Measurements from ENCODE around the gene MUS81.

DNA sequence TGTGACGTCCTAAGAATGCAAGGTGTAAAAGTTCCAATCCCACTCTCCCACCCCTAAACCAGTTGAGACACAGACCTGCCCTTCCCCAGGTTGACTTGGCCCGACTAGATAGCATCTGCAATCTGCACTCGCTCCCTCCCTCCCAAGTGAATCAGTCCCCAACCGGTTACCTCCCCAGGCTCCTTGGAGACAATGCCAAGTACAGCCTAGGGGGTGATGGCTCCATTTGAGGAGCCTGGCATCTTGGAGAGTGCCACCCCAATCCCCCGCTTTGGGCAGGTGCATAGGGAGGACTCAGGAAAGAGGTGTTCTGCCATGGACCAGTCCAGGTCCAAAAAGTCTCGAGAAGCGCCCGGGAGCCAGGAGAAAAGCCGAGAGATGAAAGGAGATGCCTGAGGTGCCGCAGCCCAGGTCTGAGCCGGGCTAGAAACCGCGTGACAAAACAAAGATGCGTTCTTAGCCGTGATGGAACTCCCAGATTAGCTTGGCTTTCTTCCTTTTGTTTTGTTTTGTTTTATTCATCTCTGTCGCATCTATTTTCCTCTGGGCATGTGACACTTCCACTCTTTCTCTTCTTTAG lies 45.2 kb upstream of the MUS81 start:
- TF ChIP-seq, protein P1, sequence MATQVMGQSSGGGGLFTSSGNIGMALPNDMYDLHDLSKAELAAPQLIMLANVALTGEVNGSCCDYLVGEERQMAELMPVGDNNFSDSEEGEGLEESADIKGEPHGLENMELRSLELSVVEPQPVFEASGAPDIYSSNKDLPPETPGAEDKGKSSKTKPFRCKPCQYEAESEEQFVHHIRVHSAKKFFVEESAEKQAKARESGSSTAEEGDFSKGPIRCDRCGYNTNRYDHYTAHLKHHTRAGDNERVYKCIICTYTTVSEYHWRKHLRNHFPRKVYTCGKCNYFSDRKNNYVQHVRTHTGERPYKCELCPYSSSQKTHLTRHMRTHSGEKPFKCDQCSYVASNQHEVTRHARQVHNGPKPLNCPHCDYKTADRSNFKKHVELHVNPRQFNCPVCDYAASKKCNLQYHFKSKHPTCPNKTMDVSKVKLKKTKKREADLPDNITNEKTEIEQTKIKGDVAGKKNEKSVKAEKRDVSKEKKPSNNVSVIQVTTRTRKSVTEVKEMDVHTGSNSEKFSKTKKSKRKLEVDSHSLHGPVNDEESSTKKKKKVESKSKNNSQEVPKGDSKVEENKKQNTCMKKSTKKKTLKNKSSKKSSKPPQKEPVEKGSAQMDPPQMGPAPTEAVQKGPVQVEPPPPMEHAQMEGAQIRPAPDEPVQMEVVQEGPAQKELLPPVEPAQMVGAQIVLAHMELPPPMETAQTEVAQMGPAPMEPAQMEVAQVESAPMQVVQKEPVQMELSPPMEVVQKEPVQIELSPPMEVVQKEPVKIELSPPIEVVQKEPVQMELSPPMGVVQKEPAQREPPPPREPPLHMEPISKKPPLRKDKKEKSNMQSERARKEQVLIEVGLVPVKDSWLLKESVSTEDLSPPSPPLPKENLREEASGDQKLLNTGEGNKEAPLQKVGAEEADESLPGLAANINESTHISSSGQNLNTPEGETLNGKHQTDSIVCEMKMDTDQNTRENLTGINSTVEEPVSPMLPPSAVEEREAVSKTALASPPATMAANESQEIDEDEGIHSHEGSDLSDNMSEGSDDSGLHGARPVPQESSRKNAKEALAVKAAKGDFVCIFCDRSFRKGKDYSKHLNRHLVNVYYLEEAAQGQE (IDR thresholded peaks at IDR 0.05): no peak
- TF ChIP-seq, protein P2, sequence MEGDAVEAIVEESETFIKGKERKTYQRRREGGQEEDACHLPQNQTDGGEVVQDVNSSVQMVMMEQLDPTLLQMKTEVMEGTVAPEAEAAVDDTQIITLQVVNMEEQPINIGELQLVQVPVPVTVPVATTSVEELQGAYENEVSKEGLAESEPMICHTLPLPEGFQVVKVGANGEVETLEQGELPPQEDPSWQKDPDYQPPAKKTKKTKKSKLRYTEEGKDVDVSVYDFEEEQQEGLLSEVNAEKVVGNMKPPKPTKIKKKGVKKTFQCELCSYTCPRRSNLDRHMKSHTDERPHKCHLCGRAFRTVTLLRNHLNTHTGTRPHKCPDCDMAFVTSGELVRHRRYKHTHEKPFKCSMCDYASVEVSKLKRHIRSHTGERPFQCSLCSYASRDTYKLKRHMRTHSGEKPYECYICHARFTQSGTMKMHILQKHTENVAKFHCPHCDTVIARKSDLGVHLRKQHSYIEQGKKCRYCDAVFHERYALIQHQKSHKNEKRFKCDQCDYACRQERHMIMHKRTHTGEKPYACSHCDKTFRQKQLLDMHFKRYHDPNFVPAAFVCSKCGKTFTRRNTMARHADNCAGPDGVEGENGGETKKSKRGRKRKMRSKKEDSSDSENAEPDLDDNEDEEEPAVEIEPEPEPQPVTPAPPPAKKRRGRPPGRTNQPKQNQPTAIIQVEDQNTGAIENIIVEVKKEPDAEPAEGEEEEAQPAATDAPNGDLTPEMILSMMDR (IDR thresholded peaks at IDR 0.05): no peak
- TF ChIP-seq HOXA7 (CRISPR knock-in tag; IDR thresholded peaks at IDR 0.05): no peak
- TF ChIP-seq RFX5 (IDR thresholded peaks at IDR 0.05): no peak
- TF ChIP-seq, protein P3, sequence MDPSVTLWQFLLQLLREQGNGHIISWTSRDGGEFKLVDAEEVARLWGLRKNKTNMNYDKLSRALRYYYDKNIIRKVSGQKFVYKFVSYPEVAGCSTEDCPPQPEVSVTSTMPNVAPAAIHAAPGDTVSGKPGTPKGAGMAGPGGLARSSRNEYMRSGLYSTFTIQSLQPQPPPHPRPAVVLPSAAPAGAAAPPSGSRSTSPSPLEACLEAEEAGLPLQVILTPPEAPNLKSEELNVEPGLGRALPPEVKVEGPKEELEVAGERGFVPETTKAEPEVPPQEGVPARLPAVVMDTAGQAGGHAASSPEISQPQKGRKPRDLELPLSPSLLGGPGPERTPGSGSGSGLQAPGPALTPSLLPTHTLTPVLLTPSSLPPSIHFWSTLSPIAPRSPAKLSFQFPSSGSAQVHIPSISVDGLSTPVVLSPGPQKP (IDR thresholded peaks at IDR 0.05; ENCODE audit: low read depth, low read length): no peak
- TF ChIP-seq, protein P4, sequence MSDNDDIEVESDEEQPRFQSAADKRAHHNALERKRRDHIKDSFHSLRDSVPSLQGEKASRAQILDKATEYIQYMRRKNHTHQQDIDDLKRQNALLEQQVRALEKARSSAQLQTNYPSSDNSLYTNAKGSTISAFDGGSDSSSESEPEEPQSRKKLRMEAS (IDR thresholded peaks at IDR 0.05): no peak
- no peak for TF ChIP-seq SMC3 (IDR thresholded peaks at IDR 0.05)
- TF ChIP-seq POLR2A (IDR thresholded peaks at IDR 0.05; ENCODE audit: low read length): no peak
- no peak for TF ChIP-seq ZC3H11A (IDR thresholded peaks at IDR 0.05)
- TF ChIP-seq NPAS2 (CRISPR knock-in tag; IDR thresholded peaks at IDR 0.05; ENCODE audit: borderline replicate concordance): no peak
- TF ChIP-seq HDAC2 (IDR thresholded peaks at IDR 0.05): no peak
- no peak for TF ChIP-seq KDM1A (IDR thresholded peaks at IDR 0.05; ENCODE audit: low read depth)
- no peak for TF ChIP-seq POLR2AphosphoS2 (conservative IDR thresholded peaks at IDR 0.05; ENCODE audit: low read length)
